Fibroblast of skin of right quadriceps (primary cell): ENCODE data around the gene TBRG1.

Experiments used
- DNase-seq: peaks from one replicate; pipeline ENCODE4 v3.0.0-alpha.2; 2013

Gene TBRG1

DNA sequence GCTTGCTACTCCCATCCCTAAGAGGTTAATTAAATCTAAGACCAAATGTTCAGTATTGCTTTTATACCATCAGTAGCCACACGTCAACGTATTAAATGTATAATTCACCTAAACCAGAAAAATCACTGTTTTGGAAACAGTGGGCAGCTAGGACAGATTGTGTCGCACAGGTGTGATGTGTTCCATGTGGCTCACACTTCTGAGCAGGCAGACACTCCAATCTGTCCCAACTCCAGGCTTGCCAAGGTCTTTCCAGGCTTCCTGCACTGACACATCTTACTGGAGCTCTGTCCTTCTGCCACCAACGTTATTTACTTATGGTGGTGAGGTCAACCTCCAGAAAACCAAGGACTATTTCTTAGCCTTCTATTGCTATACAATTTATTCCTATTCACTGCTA, 39.4 kb downstream of the TBRG1 start:
- no peak for DNase-seq

DNA sequence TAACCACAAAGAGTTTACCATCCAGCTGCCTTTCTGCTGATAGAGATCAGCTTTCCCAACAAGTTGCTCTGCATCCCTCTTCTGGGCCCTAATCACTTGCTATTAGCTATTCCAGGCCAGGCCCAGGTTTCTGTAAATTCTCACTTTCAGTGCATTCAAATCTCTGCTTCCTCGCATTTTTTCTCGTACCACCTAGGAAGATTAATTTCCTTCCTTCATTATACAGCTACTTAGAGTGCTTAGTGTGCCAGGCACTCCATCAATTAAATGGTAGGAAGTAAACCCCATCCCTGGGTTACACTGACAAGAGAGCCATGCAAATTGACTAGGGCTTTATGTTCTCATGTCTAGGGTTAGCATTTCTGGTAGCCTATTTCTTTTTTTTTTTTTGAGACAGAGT, 41.2 kb downstream of the TBRG1 start:
- no peak for DNase-seq

DNA sequence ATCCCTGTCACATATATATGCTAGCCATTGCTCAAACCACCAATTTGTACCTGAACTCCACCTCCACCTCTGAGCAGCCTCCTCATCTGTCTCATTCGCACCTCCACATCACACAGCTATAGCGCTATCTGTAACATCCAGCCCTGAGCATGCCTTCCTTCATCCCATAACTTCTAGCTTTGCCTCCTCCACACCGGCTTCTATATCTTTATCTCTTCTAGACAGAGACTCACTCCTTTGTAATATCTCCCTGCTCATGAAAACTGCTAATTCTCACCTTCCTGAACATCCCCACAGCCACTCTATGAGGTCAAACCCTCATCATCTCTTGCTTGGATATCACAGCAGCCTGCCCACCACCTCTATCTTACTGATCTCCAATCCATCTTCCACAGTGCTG, 44.9 kb downstream of the TBRG1 start:
- DNase-seq = no peak

DNA sequence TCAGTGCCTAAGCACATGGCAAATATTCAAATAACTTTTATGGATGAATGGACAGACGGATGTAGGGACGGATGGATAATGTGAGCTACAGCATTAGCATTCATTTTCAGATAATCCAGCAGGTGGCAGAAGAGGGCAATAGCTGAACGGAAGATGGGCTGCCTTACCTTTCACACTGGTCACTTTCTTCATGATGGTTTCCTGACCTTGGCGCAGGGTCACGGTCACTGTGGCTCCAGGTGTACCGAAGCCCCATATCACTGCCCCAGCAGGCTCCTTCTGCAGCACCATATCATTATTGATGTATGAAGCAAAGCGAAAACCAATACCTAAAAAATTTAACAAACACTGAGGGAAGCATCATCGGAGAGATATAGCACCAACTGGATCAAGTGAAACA, 46.5 kb downstream of the TBRG1 start:
- peak; percentile 11 for DNase-seq

DNA sequence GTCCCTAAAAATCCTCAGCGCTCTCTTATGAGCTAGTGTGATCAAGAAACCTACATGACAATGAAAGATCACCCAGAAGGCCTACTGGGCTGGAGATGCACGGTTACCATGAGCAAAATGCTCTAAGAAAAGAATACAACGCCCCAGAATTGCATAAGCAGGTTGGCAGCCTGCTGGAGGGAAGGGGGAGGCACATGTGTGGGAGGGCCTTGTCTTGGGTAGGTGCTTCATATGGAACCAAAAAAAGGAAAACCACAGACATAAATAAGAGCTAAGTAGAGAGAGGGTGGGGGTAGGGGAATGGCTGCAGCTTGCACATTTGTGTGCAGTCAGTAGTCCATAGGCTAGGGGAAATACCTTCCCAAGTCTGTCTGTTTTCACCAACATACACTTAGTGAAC, 48.1 kb downstream of the TBRG1 start:
- DNase-seq = no peak

- DNase-seq = no peak
Observed at GRCh38 chr11:124672536-124673215, 50.0 kb downstream of the TBRG1 start.

GRCh38 chr11:124673333-124674167, 50.9 kb downstream of the TBRG1 start, which contains the start of the genes SIAE and SPA17:
Gene SIAE (minus strand): TSS chr11:124673739. CDS start chr11:124673708, 31 bp downstream.
Gene SPA17 (plus strand): TSS chr11:124673904. CDS start chr11:124675265, 1,361 bp downstream.
- DNase-seq = peak; percentile 97

DNA sequence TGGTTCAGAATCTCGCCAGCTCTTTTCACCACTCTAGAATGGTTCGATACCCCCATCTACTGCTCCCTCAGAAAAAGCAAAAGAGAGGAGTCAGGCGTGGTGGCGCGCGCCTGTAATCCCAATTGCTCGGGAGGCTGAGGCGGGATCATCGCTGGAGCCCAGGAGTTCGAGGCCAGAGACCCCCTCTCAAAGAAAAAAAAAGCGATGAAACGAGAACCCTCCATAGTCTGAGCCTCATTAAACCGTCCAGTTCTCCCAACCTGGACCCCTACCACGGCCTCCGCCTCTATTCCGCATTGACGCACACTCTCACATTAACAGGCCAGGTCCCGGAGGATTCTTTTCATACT, 51.5 kb downstream of the TBRG1 start:
- DNase-seq = no peak

- DNase-seq = no peak
Observed at GRCh38 chr11:124674571-124674970, 51.9 kb downstream of the TBRG1 start.

DNA sequence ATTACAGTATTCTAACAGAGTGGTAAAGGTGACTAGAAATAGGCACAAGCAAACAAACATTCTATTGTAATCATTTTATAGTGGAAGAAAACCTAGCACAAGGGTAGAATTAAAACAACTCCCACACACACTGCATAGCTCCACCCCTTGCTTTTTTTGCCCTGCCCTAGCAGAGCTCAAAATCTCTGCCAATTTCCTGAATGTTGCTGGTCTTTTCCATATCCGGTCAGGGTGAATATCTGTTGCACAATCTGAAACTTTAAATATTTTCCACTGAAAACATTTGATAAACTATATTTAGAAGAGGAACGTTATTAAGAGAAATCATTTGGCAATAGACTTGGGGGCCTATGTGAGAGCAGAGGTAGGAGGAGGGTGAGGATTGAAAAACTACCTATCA, 53.7 kb downstream of the TBRG1 start:
- DNase-seq = no peak

DNA sequence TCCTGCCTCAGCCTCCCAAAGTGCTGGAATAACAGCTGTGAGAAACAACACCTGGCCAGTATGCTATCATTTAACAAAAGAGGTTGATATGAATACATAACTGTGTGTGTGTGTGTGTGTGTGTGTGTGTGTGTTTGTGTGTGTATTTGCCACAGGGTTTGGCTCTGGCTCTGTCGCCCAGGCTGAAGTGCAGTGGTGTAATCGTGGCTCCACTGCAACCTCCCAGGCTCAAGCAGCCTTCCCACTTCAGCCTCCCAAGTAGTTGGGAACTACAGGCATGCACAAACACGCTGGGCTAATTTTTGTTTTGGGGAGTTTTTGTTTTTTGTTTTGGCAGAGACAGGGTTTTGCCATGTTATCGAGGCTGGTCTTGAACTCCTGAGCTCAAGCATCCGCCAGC, 55.8 kb downstream of the TBRG1 start:
- DNase-seq = no peak

DNA sequence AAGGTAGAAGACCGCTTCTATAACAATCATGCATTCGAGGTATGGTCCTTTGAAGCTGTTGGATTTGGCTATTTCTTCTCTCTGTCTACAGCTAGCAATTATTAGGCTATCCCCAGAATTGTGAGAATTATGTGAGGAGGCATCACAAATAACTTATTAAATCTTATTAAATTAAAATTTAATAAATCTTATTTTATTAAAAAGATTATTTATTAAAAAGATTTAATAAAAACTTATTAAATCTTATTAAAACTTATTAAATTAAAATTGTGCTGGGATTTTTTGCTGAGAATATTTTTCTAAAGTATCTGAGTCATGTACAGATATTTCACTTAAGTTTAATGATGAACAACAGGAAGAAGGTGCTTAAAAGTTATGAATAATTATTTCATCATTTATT, 58.8 kb downstream of the TBRG1 start:
- no peak for DNase-seq

GRCh38 chr11:124682443-124682842, 59.8 kb downstream of the TBRG1 start:
- DNase-seq = no peak
